Hematopoietic multipotent progenitor cell treated with erythropoietin and hydrocortisone succinate and interleukin-3 and kit ligand, for 17 days (in vitro differentiated cells): ENCODE data around the gene PLXND1.

Experiments used
- DNase-seq: peaks from one replicate; pipeline ENCODE4 v3.0.0-alpha.2; 2015; ENCODE audit warnings: low spot score

Gene PLXND1

GRCh38 chr3:129601713-129602112 is 4.8 kb downstream of the PLXND1 start:
- DNase-seq = no peak

DNA sequence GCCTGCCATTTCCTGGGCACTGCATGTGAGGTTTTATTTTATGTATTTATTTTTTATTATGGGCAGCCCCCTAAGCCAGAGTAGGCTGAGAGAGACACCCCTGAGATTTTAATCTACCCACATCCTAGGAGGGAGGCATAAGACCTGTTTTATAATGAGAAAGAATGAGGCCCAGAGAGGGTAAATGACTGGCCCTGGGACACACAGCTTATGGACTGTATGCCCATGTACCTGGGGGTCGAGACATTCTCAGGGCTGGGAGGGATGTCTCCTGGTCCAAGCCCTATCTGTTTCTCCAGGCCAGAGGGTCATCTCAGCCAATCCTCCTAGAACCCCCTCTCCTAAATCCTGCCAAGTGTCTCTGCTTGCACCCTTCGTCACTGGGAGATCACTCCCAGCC is 6.1 kb downstream of the PLXND1 start:
- no peak for DNase-seq

DNA sequence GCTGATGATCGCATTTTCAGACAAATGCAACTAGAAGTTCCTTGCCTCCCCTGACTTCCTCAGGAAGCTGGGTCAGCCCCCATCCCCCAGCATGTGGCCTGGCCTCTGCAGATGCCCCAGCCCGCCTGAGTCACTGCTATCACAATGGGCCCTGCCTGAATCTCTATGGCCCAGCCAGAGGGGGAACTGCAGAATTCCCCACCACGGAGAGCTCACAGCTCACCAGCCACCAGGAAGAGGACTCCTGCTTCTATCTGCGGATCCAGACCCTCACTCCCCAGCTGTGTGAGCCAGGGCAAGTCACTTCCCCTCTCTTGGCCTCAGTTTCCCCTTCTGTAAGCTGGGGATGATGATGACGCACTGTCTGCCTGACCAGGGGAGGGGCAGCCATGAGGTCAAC is 6.9 kb downstream of the PLXND1 start:
- DNase-seq = no peak

DNA sequence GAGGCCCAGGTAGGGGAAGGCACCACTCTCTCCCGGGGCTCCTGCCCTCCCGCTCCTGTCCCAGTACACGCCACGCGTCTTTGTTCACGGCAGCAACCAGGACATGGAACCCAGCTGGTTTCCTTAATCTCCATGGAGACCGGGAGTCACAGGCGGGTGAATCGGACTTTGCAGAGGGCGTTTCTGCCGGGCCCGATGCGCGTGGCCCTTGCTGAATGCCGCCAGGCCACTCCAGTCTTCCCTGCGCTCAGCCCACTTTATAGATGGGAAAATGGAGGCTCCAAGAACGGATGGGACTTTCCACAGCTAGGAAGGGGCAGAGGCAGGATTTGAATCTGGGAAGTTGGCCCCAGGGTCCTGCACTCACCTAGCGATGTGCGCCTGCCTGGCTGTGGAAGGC is 7.4 kb downstream of the PLXND1 start:
- no peak for DNase-seq

GRCh38 chr3:129598484-129598883 is 8.0 kb downstream of the PLXND1 start:
- DNase-seq = no peak

GRCh38 chr3:129598000-129598381 is 8.5 kb downstream of the PLXND1 start:
- DNase-seq = no peak

DNA sequence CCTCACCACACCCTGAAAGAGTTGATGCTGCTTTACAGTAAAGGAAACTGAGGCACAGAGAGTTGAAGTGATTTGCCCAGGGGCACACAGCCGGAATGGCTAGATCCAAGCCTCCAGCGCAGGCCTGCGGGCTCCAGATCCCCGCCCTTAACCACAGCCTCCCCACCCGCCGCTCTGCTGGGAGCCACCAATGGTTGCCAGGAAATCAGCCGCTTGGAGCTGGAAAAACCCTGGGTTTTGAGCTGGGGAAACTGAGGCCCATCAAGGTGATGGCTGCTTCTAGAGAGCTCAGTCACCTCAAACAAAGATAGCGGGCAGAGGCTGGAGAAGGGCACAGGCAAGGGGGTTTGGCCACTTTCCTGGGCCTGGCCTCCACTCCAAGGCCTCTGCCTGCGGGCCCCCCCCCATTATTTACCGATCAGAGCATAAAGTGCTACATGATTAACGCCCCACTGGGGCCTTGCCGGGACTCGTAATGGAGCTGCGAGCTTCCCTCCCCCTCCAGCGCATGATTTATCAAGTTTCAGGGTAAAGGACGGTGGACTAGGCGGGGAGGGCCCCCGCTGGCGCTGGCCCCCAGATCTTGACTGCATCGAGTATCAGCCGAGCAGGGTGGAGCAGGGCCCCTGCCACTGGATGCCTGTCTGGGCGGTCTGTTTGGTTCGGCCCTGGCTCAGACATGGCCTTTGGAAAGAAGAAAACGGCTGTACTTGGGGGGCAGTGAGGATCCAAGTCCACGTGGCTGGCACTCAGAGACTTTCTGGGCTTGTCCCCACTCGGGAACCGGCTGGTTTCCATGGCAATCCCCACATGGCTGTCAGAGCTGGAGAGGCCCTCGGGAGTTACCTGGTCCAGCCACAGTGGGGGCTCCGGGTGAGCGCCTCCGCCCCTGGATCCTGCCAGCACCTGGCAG is 9.1 kb downstream of the PLXND1 start:
- no peak for DNase-seq

DNA sequence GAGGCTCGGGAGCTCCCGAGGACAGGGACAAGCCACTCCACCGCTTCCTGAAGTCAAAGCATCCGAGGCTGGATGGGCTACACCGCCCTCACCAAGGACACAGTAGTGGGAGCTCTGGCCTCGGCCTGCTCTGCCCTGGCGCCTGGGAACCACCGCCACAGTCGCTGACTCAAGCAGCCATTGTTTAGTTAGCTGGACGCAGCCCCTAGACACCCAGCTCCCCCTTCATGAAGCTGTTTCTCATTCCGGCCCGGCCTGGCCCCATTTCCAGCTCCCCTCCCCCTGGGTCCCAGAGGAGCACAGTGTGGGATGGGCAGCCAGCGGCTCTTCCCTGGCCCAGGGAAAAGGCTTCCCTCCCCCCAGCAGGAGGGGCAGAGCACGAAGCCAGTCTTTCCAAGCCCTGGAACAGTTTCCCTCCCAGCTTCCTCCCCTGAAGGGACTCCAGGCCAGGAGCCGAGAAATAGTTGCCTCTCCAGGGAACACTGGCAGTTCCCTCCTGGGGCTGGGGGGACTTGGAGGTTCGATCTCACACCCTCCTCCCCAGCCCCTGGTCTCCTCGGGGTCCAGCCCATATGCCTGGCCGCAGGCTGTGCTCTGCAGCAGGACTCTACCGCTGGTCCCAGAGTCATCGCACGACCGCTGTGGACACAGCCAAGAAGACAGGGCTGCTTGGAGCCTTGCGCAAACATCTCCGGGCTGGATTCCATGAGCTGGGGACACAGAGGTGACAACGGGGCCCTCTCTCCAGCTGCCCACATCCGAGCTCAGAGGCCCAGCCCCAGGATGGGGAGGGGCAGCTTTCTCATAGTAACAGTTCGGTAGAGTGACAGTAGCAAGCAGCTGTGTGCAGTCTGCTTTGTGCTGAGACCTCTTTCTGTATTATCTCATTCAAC is 10.0 kb downstream of the PLXND1 start:
- DNase-seq = no peak

- DNase-seq = no peak
These were observed 10.8 kb downstream of the PLXND1 start for GRCh38 chr3:129595544-129596193.

DNA sequence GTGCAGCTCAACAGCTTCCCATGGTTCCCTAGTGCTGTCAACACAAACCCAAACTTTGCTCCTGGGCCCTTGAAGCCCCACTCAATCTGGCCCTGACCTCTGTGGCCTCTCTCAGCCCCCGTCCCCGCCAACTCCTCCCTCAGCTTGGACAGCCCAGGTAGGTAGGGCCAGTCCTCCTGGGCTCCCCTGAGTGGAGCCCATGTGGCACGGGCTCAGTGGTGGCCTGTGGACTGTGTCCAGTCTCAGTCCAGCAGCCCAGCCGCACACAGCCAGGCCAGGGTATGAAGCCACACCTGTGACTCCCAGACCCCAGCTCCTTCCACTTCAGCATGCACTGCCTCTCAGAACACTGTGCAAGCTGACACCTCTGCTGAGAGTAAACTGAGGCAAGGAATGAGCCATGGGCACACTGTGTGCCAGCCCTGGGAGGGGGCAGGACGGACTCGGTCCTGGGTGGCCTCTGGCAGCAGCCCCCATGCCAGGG is 11.5 kb downstream of the PLXND1 start:
- DNase-seq = no peak

DNA sequence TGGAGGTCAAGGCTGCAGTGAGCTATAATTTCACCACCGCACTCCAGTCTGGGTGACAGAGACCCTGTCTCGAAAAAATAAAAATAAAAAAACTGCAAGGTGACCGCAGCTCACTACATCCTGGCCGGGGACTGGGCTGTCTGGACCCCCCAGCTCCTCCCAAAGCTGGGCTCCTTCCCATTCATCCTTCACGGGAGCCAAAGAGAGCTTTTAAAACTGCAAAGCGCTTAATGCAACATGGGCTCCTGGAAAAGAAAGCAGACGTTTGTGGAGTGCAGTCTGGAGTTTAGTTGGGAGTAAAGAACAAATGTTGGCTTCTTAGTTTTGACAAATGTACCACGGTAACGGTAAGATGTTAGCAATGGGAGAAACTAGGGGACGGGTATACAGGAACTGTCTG is 12.1 kb downstream of the PLXND1 start:
- DNase-seq = no peak

GRCh38 chr3:129593595-129594339 is 12.7 kb downstream of the PLXND1 start:
- no peak for DNase-seq

GRCh38 chr3:129593230-129593594 is 13.3 kb downstream of the PLXND1 start:
- no peak for DNase-seq

DNA sequence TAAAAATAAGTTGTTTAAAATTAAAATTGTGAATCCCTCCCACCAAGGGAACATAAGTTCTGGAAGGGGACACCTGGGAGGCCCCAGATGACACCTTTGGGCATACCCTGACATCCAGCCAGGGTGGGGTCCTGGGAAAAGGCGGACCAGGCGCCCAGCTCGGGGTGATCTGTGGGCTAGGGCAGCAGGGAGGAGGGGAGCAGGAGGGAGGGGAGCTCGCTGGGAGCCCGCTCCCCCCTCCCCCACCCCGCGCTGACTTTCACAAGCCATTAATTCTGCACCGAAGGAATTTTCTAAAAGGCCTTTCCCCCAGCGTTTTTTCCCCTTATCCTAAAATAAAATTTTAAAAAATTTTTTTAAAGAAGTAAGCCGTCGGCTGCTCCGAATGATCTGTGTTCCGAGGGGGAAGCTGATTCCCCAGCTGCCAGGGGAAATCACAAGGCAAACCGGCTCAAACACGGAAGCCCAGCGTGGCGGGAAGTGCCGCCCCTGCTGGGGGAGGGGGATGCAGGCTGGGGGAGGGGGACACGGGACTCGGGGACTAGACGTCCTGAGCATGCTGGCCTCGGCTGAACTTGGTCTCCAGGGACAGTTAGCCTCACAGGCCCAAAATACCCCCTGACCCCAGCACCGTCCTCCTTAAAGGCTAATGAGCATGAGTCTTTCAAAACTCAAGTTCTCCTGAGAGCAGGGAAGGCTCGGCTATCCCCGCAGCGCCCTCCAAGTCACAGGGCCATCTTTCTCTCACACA is 13.9 kb downstream of the PLXND1 start:
- no peak for DNase-seq

DNA sequence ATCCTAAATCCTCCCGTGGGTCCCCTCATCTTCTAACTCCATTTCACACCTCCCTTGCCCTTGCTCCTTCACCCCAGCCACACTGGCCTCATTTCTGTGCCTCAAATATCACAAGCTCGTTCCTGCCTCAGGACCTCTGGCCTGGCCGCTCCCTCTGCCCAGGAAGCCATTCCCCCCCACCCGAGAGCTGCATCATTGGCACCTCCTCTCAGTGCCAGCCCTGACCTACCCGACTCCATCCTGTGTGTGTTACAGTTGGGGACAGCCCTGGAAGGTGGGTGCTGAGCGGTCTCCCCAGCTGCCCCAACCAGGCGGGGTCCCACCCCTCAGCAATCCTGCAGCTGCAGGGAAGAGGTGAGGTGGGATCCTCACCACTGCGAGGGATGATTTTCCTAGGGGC is 14.5 kb downstream of the PLXND1 start:
- no peak for DNase-seq

DNA sequence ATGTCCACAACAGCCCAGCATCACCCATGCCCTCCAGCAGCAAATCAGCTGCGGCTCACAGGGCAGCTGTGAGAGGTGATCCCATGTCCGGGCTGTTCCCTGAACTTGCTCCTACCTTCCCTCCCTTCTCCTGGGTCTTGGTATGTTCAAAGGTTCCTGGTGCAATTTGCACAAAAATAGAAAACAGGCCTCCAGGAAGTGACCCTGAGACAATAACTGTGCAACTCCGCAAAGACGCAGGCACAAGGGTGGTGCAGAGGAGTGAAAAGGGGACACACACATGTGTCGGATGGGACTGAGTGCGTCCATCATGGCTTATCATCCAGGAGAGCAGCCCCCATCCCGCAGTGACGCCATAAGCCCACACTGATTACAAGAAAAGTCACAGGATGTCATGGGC is 16.3 kb downstream of the PLXND1 start:
- DNase-seq = no peak

GRCh38 chr3:129587566-129588210 is 18.8 kb downstream of the PLXND1 start:
- DNase-seq = no peak

GRCh38 chr3:129586746-129587430 is 19.6 kb downstream of the PLXND1 start:
- DNase-seq = no peak

DNA sequence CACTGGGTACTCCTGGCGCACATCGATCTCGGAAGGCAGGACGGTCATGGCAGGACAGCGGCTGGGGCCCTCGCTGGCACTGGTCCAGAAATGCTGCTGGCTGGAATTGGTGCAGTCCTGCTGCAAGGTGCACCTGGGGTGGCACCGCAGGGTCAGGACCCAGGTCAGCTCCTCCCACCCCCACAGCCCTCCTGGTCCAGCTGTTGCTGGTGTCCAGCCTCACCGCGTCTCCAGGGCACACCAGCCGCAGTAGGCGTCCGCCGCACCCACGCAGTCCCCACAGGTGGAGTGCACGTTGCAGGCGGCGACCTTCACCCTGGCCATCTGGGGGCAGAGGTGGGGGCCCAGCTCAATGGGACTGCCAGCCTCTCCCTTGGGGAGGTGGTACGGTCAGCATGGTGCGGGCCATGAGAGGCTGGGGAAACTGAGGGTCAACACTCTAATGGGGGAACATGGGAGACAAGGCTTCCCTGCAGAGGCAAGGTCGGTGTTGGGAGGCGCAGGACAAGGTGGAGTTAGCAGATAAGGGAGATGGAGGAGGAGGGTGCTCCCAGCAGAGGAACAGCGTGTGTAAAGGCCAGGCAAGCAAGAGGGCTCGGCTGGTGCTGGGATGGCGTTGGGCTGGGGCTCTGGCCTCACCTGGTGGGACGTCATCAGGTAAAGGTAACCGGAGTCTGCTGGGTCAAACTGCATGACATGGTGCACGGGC is 20.4 kb downstream of the PLXND1 start:
- peak; percentile 9 for DNase-seq
